Mononuclear cell (primary cell): ENCODE data around the gene CMTR1. TPM values are rescaled to one million over a fixed set of nuclear protein-coding genes. Genes with fewer than 3 reads are reported as not detected.

Source experiments
- H3K27me3 ChIP-seq: 2 replicates; pipeline ENCODE4 v1.6.0; 2011; ENCODE audit warnings: low read length, control low read depth; ENCODE audit not compliant: insufficient read depth
- H3K4me1 ChIP-seq: 2 replicates; pipeline ENCODE4 v1.5.1; 2011; ENCODE audit warnings: mild to moderate bottlenecking, low read length, control low read depth; ENCODE audit not compliant: insufficient read depth
- H3K4me3 ChIP-seq: 2 replicates; pipeline ENCODE4 v1.5.1; 2011; ENCODE audit warnings: mild to moderate bottlenecking, low read length, moderate library complexity
- H3K9me3 ChIP-seq: 2 replicates; pipeline ENCODE4 v1.5.1; 2011; ENCODE audit warnings: low read depth, mild to moderate bottlenecking, control low read depth, low read length
- total RNA-seq: library from RNA; depleted of rRNA; stranded (reverse); fragments of >200 nt; gene quantifications from one replicate; pipeline ENCODE4 v1.2.3, GENCODE V29; 2012

The CMTR1 gene
- total RNA-seq, 1 donor, result 40.9 TPM

- Histone ChIP-seq H3K27me3 (no peaks in the 10 kb centered on the region), H3K9me3 (no peaks in the 10 kb centered on the region), H3K4me3 (no peak overlapping the region), H3K4me1 (no peaks in the 10 kb centered on the region)
Measured at GRCh38 chr6:37480118-37480736, 47.2 kb downstream of the CMTR1 start.

- no peaks in the 10 kb centered on the region for H3K27me3 ChIP-seq
- no peaks in the 10 kb centered on the region for H3K4me1 ChIP-seq
- H3K4me3 ChIP-seq, result no peak overlapping the region
- no peaks in the 10 kb centered on the region for H3K9me3 ChIP-seq
Measured at GRCh38 chr6:37480951-37481534, 48.0 kb downstream of the CMTR1 start.

- H3K4me3 ChIP-seq, result no peak overlapping the region
- H3K9me3 ChIP-seq, result no peaks in the 10 kb centered on the region
- H3K27me3 ChIP-seq, result no peaks in the 10 kb centered on the region
- no peaks in the 10 kb centered on the region for H3K4me1 ChIP-seq
Measured at GRCh38 chr6:37481711-37482605, 48.9 kb downstream of the CMTR1 start.

GRCh38 chr6:37482606-37483251 lies 49.7 kb downstream of the CMTR1 start:
- no peaks in the 10 kb centered on the region for H3K9me3 ChIP-seq
- no peaks in the 10 kb centered on the region for H3K4me1 ChIP-seq
- no peak overlapping the region for H3K4me3 ChIP-seq
- no peaks in the 10 kb centered on the region for H3K27me3 ChIP-seq

- H3K4me3 ChIP-seq, result no peak overlapping the region
- H3K27me3 ChIP-seq, result no peaks in the 10 kb centered on the region
- no peaks in the 10 kb centered on the region for H3K4me1 ChIP-seq
- no peaks in the 10 kb centered on the region for H3K9me3 ChIP-seq
Measured at GRCh38 chr6:37483252-37483901, 50.4 kb downstream of the CMTR1 start.

- Histone ChIP-seq H3K9me3 (no peaks in the 10 kb centered on the region), H3K27me3 (no peaks in the 10 kb centered on the region), H3K4me3 (no peak overlapping the region), H3K4me1 (no peaks in the 10 kb centered on the region)
Measured at GRCh38 chr6:37483917-37484785, 51.1 kb downstream of the CMTR1 start.

- no peaks in the 10 kb centered on the region for H3K9me3 ChIP-seq
- H3K4me1 ChIP-seq, result peaks cover under 1% of the 10 kb centered on the region
- no peak overlapping the region for H3K4me3 ChIP-seq
- no peaks in the 10 kb centered on the region for H3K27me3 ChIP-seq
Measured at GRCh38 chr6:37484786-37485170, 51.8 kb downstream of the CMTR1 start.

GRCh38 chr6:37485291-37485702 lies 52.3 kb downstream of the CMTR1 start:
- Histone ChIP-seq H3K4me1 (peaks cover 5% of the 10 kb centered on the region), H3K4me3 (no peak overlapping the region), H3K27me3 (no peaks in the 10 kb centered on the region), H3K9me3 (no peaks in the 10 kb centered on the region)

GRCh38 chr6:37486121-37486839 lies 53.3 kb downstream of the CMTR1 start:
- Histone ChIP-seq H3K27me3 (no peaks in the 10 kb centered on the region), H3K4me3 (no peak overlapping the region), H3K9me3 (no peaks in the 10 kb centered on the region), H3K4me1 (peaks cover 13% of the 10 kb centered on the region)

GRCh38 chr6:37487591-37488380 lies 54.8 kb downstream of the CMTR1 start:
- H3K27me3 ChIP-seq, result no peaks in the 10 kb centered on the region
- H3K4me1 ChIP-seq, result peaks cover 20% of the 10 kb centered on the region
- H3K4me3 ChIP-seq, result no peak overlapping the region
- H3K9me3 ChIP-seq, result no peaks in the 10 kb centered on the region

- H3K4me1 ChIP-seq, result peaks cover 20% of the 10 kb centered on the region
Measured at GRCh38 chr6:37488476-37488875, 55.5 kb downstream of the CMTR1 start.

GRCh38 chr6:37489697-37490336 lies 56.8 kb downstream of the CMTR1 start:
- peaks cover 20% of the 10 kb centered on the region for H3K4me1 ChIP-seq
- no peak overlapping the region for H3K4me3 ChIP-seq
- no peaks in the 10 kb centered on the region for H3K27me3 ChIP-seq
- H3K9me3 ChIP-seq, result no peaks in the 10 kb centered on the region

More at GRCh38 chr6:37488476-37488875, 55.5 kb downstream of the CMTR1 start:
- Histone ChIP-seq H3K9me3 (no peaks in the 10 kb centered on the region), H3K27me3 (no peaks in the 10 kb centered on the region), H3K4me3 (no peak overlapping the region)
